Measurements from ENCODE around the gene ELP5. TPM values are rescaled to one million over a fixed set of nuclear protein-coding genes. Genes with fewer than 3 reads are reported as not detected.
A peak's percentile ranks its signal among the peaks of the same experiment; 100 is the strongest.

ELP5 gene
- total RNA-seq, 1 donor, result 21.7 TPM

GRCh38 chr17:7218758-7219157 is 33.3 kb upstream of the ELP5 start:
- H3K9me3 ChIP-seq (ENCODE audit: low read depth, low read length), result no peaks in the 10 kb centered on the region
- H2AFZ ChIP-seq (ENCODE audit: low read length), result no peak overlapping the region
- H3K36me3 ChIP-seq (ENCODE audit: insufficient read depth, low read length), result peaks cover 32% of the 10 kb centered on the region
- peaks cover 59% of the 10 kb centered on the region for H3K4me1 ChIP-seq (ENCODE audit: insufficient read depth, low read length)
- H3K27ac ChIP-seq (ENCODE audit: low read depth, low read length), result peak overlapping the region; percentile 94
- TF ChIP-seq CTCF (IDR thresholded peaks at IDR 0.05; ENCODE audit: extremely low read depth, low read depth, low read length), result no peak
- DNase-seq (ENCODE audit: insufficient read length, low spot score, missing footprints), result no peak
- H3K27me3 ChIP-seq (ENCODE audit: insufficient read depth, low read length), result no peaks in the 10 kb centered on the region
- H3K4me3 ChIP-seq (ENCODE audit: insufficient read depth, low read length), result no peak overlapping the region
- H4K20me1 ChIP-seq (ENCODE audit: insufficient read depth, low read length), result peaks cover 61% of the 10 kb centered on the region
- H3K4me2 ChIP-seq (ENCODE audit: insufficient read depth, low read length), result no peak overlapping the region
- H3K79me2 ChIP-seq (ENCODE audit: insufficient read depth, low read length), result peaks cover 59% of the 10 kb centered on the region

GRCh38 chr17:7219229-7219811 is 32.7 kb upstream of the ELP5 start:
- H3K27ac ChIP-seq (ENCODE audit: low read depth, low read length), result peak overlapping the region; percentile 94
- H3K9me3 ChIP-seq (ENCODE audit: low read depth, low read length), result no peaks in the 10 kb centered on the region
- peaks cover 54% of the 10 kb centered on the region for H3K4me1 ChIP-seq (ENCODE audit: insufficient read depth, low read length)
- peak overlapping the region; percentile 89 for H2AFZ ChIP-seq (ENCODE audit: low read length)
- peak; percentile 90 for DNase-seq (ENCODE audit: insufficient read length, low spot score, missing footprints)
- no peaks in the 10 kb centered on the region for H3K27me3 ChIP-seq (ENCODE audit: insufficient read depth, low read length)
- H3K36me3 ChIP-seq (ENCODE audit: insufficient read depth, low read length), result peaks cover 37% of the 10 kb centered on the region
- peaks cover 60% of the 10 kb centered on the region for H4K20me1 ChIP-seq (ENCODE audit: insufficient read depth, low read length)
- no peak for TF ChIP-seq CTCF (IDR thresholded peaks at IDR 0.05; ENCODE audit: extremely low read depth, low read depth, low read length)
- peaks cover 54% of the 10 kb centered on the region for H3K79me2 ChIP-seq (ENCODE audit: insufficient read depth, low read length)
- H3K4me2 ChIP-seq (ENCODE audit: insufficient read depth, low read length), result peak overlapping the region; percentile 99
- peak overlapping the region; percentile 97 for H3K4me3 ChIP-seq (ENCODE audit: insufficient read depth, low read length)

GRCh38 chr17:7219812-7220592 is 32.0 kb upstream of the ELP5 start, which contains the start of the genes ACADVL and DLG4:
Gene ACADVL (plus strand): TSS chr17:7219938. CDS start chr17:7219985, 47 bp downstream.
Gene DLG4 (minus strand): TSS chr17:7219836.
- peak within 1 kb of the TSS; percentile 89 for H2AFZ ChIP-seq (ENCODE audit: low read length)
- no peaks in the 10 kb centered on the region for H3K9me3 ChIP-seq (ENCODE audit: low read depth, low read length)
- peaks cover 42% of the 10 kb centered on the region for H3K36me3 ChIP-seq (ENCODE audit: insufficient read depth, low read length)
- H3K27me3 ChIP-seq (ENCODE audit: insufficient read depth, low read length), result no peaks in the 10 kb centered on the region
- peaks cover 48% of the 10 kb centered on the region for H3K4me1 ChIP-seq (ENCODE audit: insufficient read depth, low read length)
- H3K79me2 ChIP-seq (ENCODE audit: insufficient read depth, low read length), result peaks cover 52% of the 10 kb centered on the region
- DNase-seq (ENCODE audit: insufficient read length, low spot score, missing footprints), result peak; percentile 99
- peak within 1 kb of the TSS; percentile 97 for H3K4me3 ChIP-seq (ENCODE audit: insufficient read depth, low read length)
- H3K4me2 ChIP-seq (ENCODE audit: insufficient read depth, low read length), result peak within 1 kb of the TSS; percentile 99
- H3K27ac ChIP-seq (ENCODE audit: low read depth, low read length), result peak within 1 kb of the TSS; percentile 94
- no peak for TF ChIP-seq CTCF (IDR thresholded peaks at IDR 0.05; ENCODE audit: extremely low read depth, low read depth, low read length)
- H4K20me1 ChIP-seq (ENCODE audit: insufficient read depth, low read length), result peaks cover 57% of the 10 kb centered on the region

All from osteoblast (primary cell).